Brain microvascular endothelial cell (primary cell): ENCODE measurements around the gene VCAN.

Source experiments
- DNase-seq: peaks from one replicate; pipeline ENCODE4 v3.0.0-alpha.2; 2020
- H3K27ac ChIP-seq: fragments of 250-450 bp; sonication (Bioruptor Pico); 2 replicates; pipeline ENCODE4 v1.5.1; 2020; ENCODE audit warnings: mild to moderate bottlenecking, moderate library complexity
- H3K27me3 ChIP-seq: fragments of 250-450 bp; sonication (Bioruptor Pico); replicated peaks from 2 replicates; pipeline ENCODE4 v1.5.1; 2020; ENCODE audit warnings: mild to moderate bottlenecking
- H3K36me3 ChIP-seq: fragments of 250-450 bp; sonication (Bioruptor Pico); replicated peaks from 2 replicates; pipeline ENCODE4 v1.5.1; 2020; ENCODE audit warnings: mild to moderate bottlenecking
- H3K4me3 ChIP-seq: 2 replicates; pipeline ENCODE4 v1.5.1; 2011; ENCODE audit warnings: low read depth, mild to moderate bottlenecking, control low read depth, low read length, moderate library complexity
- CTCF ChIP-seq: IDR thresholded peaks from 2 replicates; pipeline ENCODE4 v1.5.1; 2011; ENCODE audit warnings: low read depth, mild to moderate bottlenecking, moderate library complexity, low read length, control low read depth, inconsistent platforms; ENCODE audit errors: missing control alignments
- in situ Hi-C: cut with HindIII; loops from 2 replicates; pipeline ENCODE4 v1.10.0; 2017; ENCODE audit warnings: low sequenced_read_pairs, low pct_ligation_motif_present

VCAN gene

GRCh38 chr5:83523929-83524328 lies 52.4 kb downstream of the VCAN start:
- Histone ChIP-seq H3K36me3 (peaks cover 65% of the 10 kb centered on the region), H3K4me3 (no peak overlapping the region), H3K27me3 (no peaks in the 10 kb centered on the region), H3K27ac (no peak overlapping the region)
- no peak for DNase-seq
- TF ChIP-seq CTCF, result no peak
- in situ Hi-C loops, result no loop called here

- no peak for TF ChIP-seq CTCF
- no peaks in the 10 kb centered on the region for H3K27me3 ChIP-seq
- H3K36me3 ChIP-seq, result peaks cover 61% of the 10 kb centered on the region
- H3K4me3 ChIP-seq, result no peak overlapping the region
- DNase-seq, result no peak
- H3K27ac ChIP-seq, result no peak overlapping the region
- in situ Hi-C loops, result no loop called here
Measured at GRCh38 chr5:83524345-83524744, 52.8 kb downstream of the VCAN start.

- in situ Hi-C loops, result no loop called here
- no peaks in the 10 kb centered on the region for H3K27me3 ChIP-seq
- peaks cover 54% of the 10 kb centered on the region for H3K36me3 ChIP-seq
- no peak overlapping the region for H3K27ac ChIP-seq
- no peak for DNase-seq
- no peak for TF ChIP-seq CTCF
- no peak overlapping the region for H3K4me3 ChIP-seq
Measured at GRCh38 chr5:83524991-83525390, 53.4 kb downstream of the VCAN start.

- H3K4me3 ChIP-seq, result no peak overlapping the region
- no peak for DNase-seq
- peaks cover 44% of the 10 kb centered on the region for H3K36me3 ChIP-seq
- in situ Hi-C loops, result no loop called here
- H3K27ac ChIP-seq, result no peak overlapping the region
- TF ChIP-seq CTCF, result no peak
- no peaks in the 10 kb centered on the region for H3K27me3 ChIP-seq
Measured at GRCh38 chr5:83526289-83526688, 54.7 kb downstream of the VCAN start.

GRCh38 chr5:83527221-83527620 lies 55.7 kb downstream of the VCAN start:
- no peak for TF ChIP-seq CTCF
- in situ Hi-C loops, result no loop called here
- Histone ChIP-seq H3K36me3 (peaks cover 37% of the 10 kb centered on the region), H3K27me3 (no peaks in the 10 kb centered on the region), H3K4me3 (no peak overlapping the region), H3K27ac (no peak overlapping the region)
- no peak for DNase-seq

- H3K4me3 ChIP-seq, result no peak overlapping the region
- H3K27me3 ChIP-seq, result no peaks in the 10 kb centered on the region
- no peak for DNase-seq
- H3K27ac ChIP-seq, result no peak overlapping the region
- peaks cover 31% of the 10 kb centered on the region for H3K36me3 ChIP-seq
- in situ Hi-C loops, result no loop called here
- TF ChIP-seq CTCF, result no peak
Measured at GRCh38 chr5:83527722-83528438, 56.3 kb downstream of the VCAN start.
